H9 (cell line): ENCODE results near the gene C1orf116. TPM values are rescaled to one million over a fixed set of nuclear protein-coding genes. Genes with fewer than 3 reads are reported as not detected.

Experiments
- DNase-seq: peaks from one replicate; pipeline ENCODE4 v3.0.0-alpha.2; 2017
- H2AFZ ChIP-seq: one replicate; pipeline ENCODE4 v1.6.1; 2013; ENCODE audit warnings: mild to moderate bottlenecking, low read length, control low read depth, moderate library complexity
- H2AK5ac ChIP-seq: 2 replicates; pipeline ENCODE4 v1.6.1; 2013; ENCODE audit warnings: low read length, control low read depth, mixed read lengths; ENCODE audit not compliant: insufficient read length
- H2BK120ac ChIP-seq: one replicate; pipeline ENCODE4 v1.6.1; 2013; ENCODE audit warnings: low read depth, mild to moderate bottlenecking, low read length, control low read depth, inconsistent platforms; ENCODE audit not compliant: poor library complexity, severe bottlenecking
- H2BK12ac ChIP-seq: 2 replicates; pipeline ENCODE4 v1.6.1; 2013; ENCODE audit warnings: low read length, control low read depth, mixed read lengths, low read depth; ENCODE audit not compliant: insufficient read length
- H2BK15ac ChIP-seq: 2 replicates; pipeline ENCODE4 v1.6.1; 2013; ENCODE audit warnings: low read depth, low read length, control low read depth
- H2BK20ac ChIP-seq: one replicate; pipeline ENCODE4 v1.6.1; 2013; ENCODE audit warnings: low read depth, mild to moderate bottlenecking, low read length, control low read depth, inconsistent platforms; ENCODE audit not compliant: poor library complexity, severe bottlenecking
- H2BK5ac ChIP-seq: 2 replicates; pipeline ENCODE4 v1.6.1; 2013; ENCODE audit warnings: low read length, control low read depth, mixed read lengths; ENCODE audit not compliant: insufficient read length
- H3K14ac ChIP-seq: 2 replicates; pipeline ENCODE4 v1.6.1; 2013; ENCODE audit warnings: low read length, control low read depth; ENCODE audit not compliant: insufficient read depth
- H3K18ac ChIP-seq: 2 replicates; pipeline ENCODE4 v1.6.1; 2013; ENCODE audit warnings: low read depth, mild to moderate bottlenecking, mixed read lengths, low read length, control low read depth; ENCODE audit not compliant: insufficient read length
- H3K23ac ChIP-seq: 2 replicates; pipeline ENCODE4 v1.6.1; 2013; ENCODE audit warnings: low read length, control low read depth, mixed read lengths, low read depth; ENCODE audit not compliant: insufficient read length
- H3K23me2 ChIP-seq: 2 replicates; pipeline ENCODE4 v1.6.1; 2013; ENCODE audit warnings: low read depth, mild to moderate bottlenecking, mixed read lengths, low read length, control low read depth; ENCODE audit not compliant: insufficient read length, poor library complexity, severe bottlenecking
- H3K27ac ChIP-seq: 2 replicates; pipeline ENCODE4 v1.5.1; 2013; ENCODE audit warnings: low read length, control low read depth, mixed read lengths, low read depth; ENCODE audit not compliant: insufficient read length
- H3K27me3 ChIP-seq: 2 replicates; pipeline ENCODE4 v1.6.1; 2013; ENCODE audit warnings: low read length, control low read depth, inconsistent platforms; ENCODE audit not compliant: insufficient read depth
- H3K4ac ChIP-seq: 2 replicates; pipeline ENCODE4 v1.6.1; 2013; ENCODE audit warnings: low read depth, mild to moderate bottlenecking, control low read depth, inconsistent platforms, low read length, moderate library complexity
- H3K4me1 ChIP-seq: 2 replicates; pipeline ENCODE4 v1.6.1; 2013; ENCODE audit warnings: low read length, control low read depth, inconsistent platforms; ENCODE audit not compliant: insufficient read depth
- H3K4me2 ChIP-seq: 2 replicates; pipeline ENCODE4 v1.6.1; 2013; ENCODE audit warnings: low read length, control low read depth, mixed read lengths; ENCODE audit not compliant: insufficient read length, insufficient read depth
- H3K56ac ChIP-seq: 2 replicates; pipeline ENCODE4 v1.6.1; 2013; ENCODE audit warnings: low read depth, mild to moderate bottlenecking, mixed read lengths, low read length, control low read depth; ENCODE audit not compliant: insufficient read length
- H3K79me1 ChIP-seq: 2 replicates; pipeline ENCODE4 v1.6.1; 2013; ENCODE audit warnings: low read depth, mild to moderate bottlenecking, moderate library complexity, low read length, control low read depth, inconsistent platforms; ENCODE audit not compliant: insufficient read depth, poor library complexity, severe bottlenecking
- H3K79me2 ChIP-seq: 2 replicates; pipeline ENCODE4 v1.6.1; 2013; ENCODE audit warnings: low read length, control low read depth, inconsistent platforms; ENCODE audit not compliant: insufficient read depth
- H3K9ac ChIP-seq: 2 replicates; pipeline ENCODE4 v1.6.1; 2013; ENCODE audit warnings: low read length, control low read depth, mixed read lengths; ENCODE audit not compliant: insufficient read length; ENCODE audit errors: extremely low read depth
- H3K9me3 ChIP-seq: one replicate; pipeline ENCODE4 v1.6.1; 2013; ENCODE audit warnings: low read depth, low read length, inconsistent platforms; ENCODE audit not compliant: control insufficient read depth
- H3T11ph ChIP-seq: one replicate; pipeline ENCODE4 v1.6.1; 2013; ENCODE audit warnings: mild to moderate bottlenecking, low read length, control low read depth, inconsistent platforms
- H4K20me1 ChIP-seq: one replicate; pipeline ENCODE4 v1.6.1; 2013; ENCODE audit not compliant: control insufficient read depth, insufficient read length, insufficient read depth
- H4K5ac ChIP-seq: 2 replicates; pipeline ENCODE4 v1.6.1; 2013; ENCODE audit warnings: low read depth, mild to moderate bottlenecking, mixed read lengths, low read length, control low read depth; ENCODE audit not compliant: insufficient read length
- H4K8ac ChIP-seq: replicated peaks from 2 replicates; pipeline ENCODE4 v1.6.1; 2013; ENCODE audit warnings: low read length, control low read depth, mixed read lengths, low read depth; ENCODE audit not compliant: insufficient read length
- H4K91ac ChIP-seq: 2 replicates; pipeline ENCODE4 v1.6.1; 2013; ENCODE audit warnings: low read depth, mild to moderate bottlenecking, moderate library complexity, mixed read lengths, low read length, control low read depth; ENCODE audit not compliant: insufficient read length
- H3K27ac Mint-ChIP-seq, 3 experiments: 2 replicates in 2 of 3; 3 replicates in 1 of 3; pipeline ENCODE4 v1.8.0; 2020 to 2021; ENCODE audit warnings: mixed read lengths in 3 of 3, mild to moderate bottlenecking in 1 of 3, moderate library complexity in 1 of 3
- H3K27me3 Mint-ChIP-seq: 2 replicates; pipeline ENCODE4 v1.8.0; 2021; ENCODE audit warnings: low read depth, mild to moderate bottlenecking, moderate library complexity, mixed read lengths
- H3K36me3 Mint-ChIP-seq, 3 experiments: 2 replicates in 2 of 3; 3 replicates in 1 of 3; pipeline ENCODE4 v1.8.0; 2020 to 2021; ENCODE audit warnings: low read depth in 3 of 3, mixed read lengths in 3 of 3; ENCODE audit not compliant: insufficient read depth in 1 of 3
- H3K4me1 Mint-ChIP-seq, 2 experiments: 2 replicates each; pipeline ENCODE4 v1.8.0; 2020; ENCODE audit warnings: mixed read lengths in 2 of 2
- H3K4me3 Mint-ChIP-seq, 2 experiments: 2 replicates in 1 of 2; 3 replicates in 1 of 2; pipeline ENCODE4 v1.8.0; 2020 to 2021; ENCODE audit warnings: mild to moderate bottlenecking in 2 of 2, mixed read lengths in 2 of 2, moderate library complexity in 1 of 2
- H3K9me3 Mint-ChIP-seq, 2 experiments: 2 replicates in 1 of 2; 3 replicates in 1 of 2; pipeline ENCODE4 v1.8.0; 2020; ENCODE audit warnings: mild to moderate bottlenecking in 2 of 2, mixed read lengths in 2 of 2, moderate library complexity in 1 of 2
- WGBS: extraction: QIAGEN DNeasy Blood & Tissue Kit; methylation state at CpG from one replicate; pipeline ENCODE4 v1.1.7; 2013; ENCODE audit warnings: missing lambda C conversion rate, low lambda C conversion rate, mixed read lengths; ENCODE audit not compliant: insufficient read length; ENCODE audit errors: extremely low coverage; 5-methylcytosine and 5-hydroxymethylcytosine counted together
- total RNA-seq: library from RNA; stranded (reverse); gene quantifications from 2 replicates; pipeline ENCODE4 v1.2.1, GENCODE V29; 2021
- TF ChIP-seq, protein P1 (sequence below): fragments of 200-600 bp; sonication (generic); conservative IDR thresholded peaks from 3 replicates; pipeline ENCODE4 v1.8.0; 2021; ENCODE audit warnings: antibody characterized with exemption, mild to moderate bottlenecking

C1orf116 gene
- total RNA-seq, 1 experiment from 2014 or later = 0.48 TPM

DNA sequence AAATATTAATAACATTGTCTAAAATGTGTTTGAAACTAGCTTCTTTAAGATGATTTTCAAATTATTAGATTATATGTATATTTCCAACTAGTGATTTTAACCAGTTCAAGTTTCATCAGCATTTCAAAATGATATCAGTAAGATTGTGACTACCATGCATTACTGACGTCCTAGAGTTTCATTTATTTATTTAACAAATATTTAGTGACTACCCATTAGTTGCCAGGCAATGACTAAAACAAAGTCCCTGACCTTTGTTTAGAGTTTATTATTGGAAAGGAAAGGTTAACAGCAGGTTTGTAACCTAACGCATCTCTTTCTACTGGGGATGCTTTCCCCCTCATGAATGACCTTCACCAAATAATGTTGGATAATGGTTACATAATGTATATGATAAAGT lies 48.5 kb upstream of the C1orf116 start:
- Histone ChIP-seq H2BK5ac (no peak overlapping the region), H3K23ac (no peak overlapping the region), H2AK5ac (no peak overlapping the region), H3K27me3 (no peaks in the 10 kb centered on the region), H4K20me1 (no peaks in the 10 kb centered on the region), H2BK120ac (no peak overlapping the region), H3K27ac (no peak overlapping the region), H3K14ac (no peak overlapping the region), H4K5ac (no peak overlapping the region), H3K79me2 (no peaks in the 10 kb centered on the region), H2AFZ (no peak overlapping the region), H3K9me3 (no peaks in the 10 kb centered on the region), H2BK15ac (no peak overlapping the region), H4K8ac (no peak overlapping the region), H3K56ac (no peak overlapping the region), H3K18ac (no peak overlapping the region), H3K4me2 (no peak overlapping the region), H2BK12ac (no peak overlapping the region), H3K4ac (no peak overlapping the region), H3K79me1 (no peaks in the 10 kb centered on the region), H3K9ac (no peak overlapping the region), H3T11ph (no peak overlapping the region), H3K23me2 (no peaks in the 10 kb centered on the region), H4K91ac (no peak overlapping the region), H3K4me1 (no peaks in the 10 kb centered on the region; the same call in 1 of the 2 replicates), H2BK20ac (no peak overlapping the region)
- TF ChIP-seq, protein P1, sequence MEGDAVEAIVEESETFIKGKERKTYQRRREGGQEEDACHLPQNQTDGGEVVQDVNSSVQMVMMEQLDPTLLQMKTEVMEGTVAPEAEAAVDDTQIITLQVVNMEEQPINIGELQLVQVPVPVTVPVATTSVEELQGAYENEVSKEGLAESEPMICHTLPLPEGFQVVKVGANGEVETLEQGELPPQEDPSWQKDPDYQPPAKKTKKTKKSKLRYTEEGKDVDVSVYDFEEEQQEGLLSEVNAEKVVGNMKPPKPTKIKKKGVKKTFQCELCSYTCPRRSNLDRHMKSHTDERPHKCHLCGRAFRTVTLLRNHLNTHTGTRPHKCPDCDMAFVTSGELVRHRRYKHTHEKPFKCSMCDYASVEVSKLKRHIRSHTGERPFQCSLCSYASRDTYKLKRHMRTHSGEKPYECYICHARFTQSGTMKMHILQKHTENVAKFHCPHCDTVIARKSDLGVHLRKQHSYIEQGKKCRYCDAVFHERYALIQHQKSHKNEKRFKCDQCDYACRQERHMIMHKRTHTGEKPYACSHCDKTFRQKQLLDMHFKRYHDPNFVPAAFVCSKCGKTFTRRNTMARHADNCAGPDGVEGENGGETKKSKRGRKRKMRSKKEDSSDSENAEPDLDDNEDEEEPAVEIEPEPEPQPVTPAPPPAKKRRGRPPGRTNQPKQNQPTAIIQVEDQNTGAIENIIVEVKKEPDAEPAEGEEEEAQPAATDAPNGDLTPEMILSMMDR = no peak
- DNase-seq = no peak
- H3K4me3 Mint-ChIP-seq = no peak overlapping the region
- no peaks in the 10 kb centered on the region for H3K9me3 Mint-ChIP-seq
- H3K4me1 Mint-ChIP-seq = peaks cover 14 to 19% of the 10 kb centered on the region in 2 experiments
- no peaks in the 10 kb centered on the region; the same call in 1 of the 2 replicates for H3K27me3 Mint-ChIP-seq
- H3K27ac Mint-ChIP-seq = no peak overlapping the region
- no CpG with 5 or more reads among the region's 2 CpGs for WGBS
- H3K36me3 Mint-ChIP-seq = no peaks in the 10 kb centered on the region
